GM12873 (cell line): ENCODE results near the gene MYO3A.
A peak's percentile ranks its signal among the peaks of the same experiment; 100 is the strongest.

Experiments used
- TF ChIP-seq, protein P1 (sequence below): IDR thresholded peaks from 2 replicates; pipeline ENCODE4 v1.5.1; 2012; ENCODE audit warnings: low read depth, mild to moderate bottlenecking, moderate library complexity, low read length, control low read depth; ENCODE audit not compliant: insufficient read depth; ENCODE audit errors: missing control alignments

Gene MYO3A

DNA sequence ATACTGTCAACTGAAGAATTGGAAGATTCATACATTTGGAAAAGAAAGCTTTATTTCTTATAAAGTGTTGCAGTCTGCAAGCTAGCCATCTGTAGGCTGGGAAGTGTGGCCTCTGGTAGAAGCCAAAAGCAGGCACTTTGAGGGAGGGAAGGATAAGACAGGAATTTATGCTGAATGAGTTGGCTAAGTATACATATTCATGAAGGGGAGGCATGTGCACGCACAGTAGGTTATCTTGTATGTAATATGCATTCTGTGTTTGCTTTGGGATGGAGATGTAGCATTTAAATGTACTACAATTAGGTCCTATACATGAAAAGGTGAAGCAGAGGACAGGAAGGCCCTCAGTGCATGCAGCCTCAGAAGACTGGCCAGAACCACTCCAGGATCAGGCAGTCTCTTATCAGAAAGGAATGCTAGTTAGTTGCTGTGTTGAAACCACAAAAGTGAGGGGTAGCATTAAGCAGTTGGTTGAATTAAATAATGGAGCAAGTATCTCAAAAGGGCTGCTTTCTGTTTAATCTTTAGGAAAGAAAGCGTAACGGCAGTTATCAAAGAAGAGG, 40.9 kb downstream of the MYO3A start:
- TF ChIP-seq, protein P1, sequence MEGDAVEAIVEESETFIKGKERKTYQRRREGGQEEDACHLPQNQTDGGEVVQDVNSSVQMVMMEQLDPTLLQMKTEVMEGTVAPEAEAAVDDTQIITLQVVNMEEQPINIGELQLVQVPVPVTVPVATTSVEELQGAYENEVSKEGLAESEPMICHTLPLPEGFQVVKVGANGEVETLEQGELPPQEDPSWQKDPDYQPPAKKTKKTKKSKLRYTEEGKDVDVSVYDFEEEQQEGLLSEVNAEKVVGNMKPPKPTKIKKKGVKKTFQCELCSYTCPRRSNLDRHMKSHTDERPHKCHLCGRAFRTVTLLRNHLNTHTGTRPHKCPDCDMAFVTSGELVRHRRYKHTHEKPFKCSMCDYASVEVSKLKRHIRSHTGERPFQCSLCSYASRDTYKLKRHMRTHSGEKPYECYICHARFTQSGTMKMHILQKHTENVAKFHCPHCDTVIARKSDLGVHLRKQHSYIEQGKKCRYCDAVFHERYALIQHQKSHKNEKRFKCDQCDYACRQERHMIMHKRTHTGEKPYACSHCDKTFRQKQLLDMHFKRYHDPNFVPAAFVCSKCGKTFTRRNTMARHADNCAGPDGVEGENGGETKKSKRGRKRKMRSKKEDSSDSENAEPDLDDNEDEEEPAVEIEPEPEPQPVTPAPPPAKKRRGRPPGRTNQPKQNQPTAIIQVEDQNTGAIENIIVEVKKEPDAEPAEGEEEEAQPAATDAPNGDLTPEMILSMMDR: no peak

DNA sequence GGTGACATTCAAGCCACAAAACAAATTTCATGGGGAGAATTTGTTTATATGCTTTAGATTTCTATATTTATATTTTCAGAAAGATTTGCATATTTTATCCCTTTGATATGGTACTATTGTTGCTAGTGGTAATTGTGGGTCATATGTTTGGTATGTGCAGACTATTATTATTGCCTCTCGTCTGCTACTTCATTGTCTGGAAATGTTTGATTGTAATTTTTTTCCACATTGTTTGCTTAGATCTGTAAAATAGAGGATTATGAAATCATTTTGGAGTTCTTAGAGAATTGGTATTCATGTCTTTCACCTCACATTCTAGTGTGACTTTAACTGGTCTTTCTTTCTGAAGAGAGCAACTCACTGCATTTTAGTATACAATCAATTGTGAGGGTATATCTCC, 44.7 kb downstream of the MYO3A start:
- TF ChIP-seq, protein P1: no peak

DNA sequence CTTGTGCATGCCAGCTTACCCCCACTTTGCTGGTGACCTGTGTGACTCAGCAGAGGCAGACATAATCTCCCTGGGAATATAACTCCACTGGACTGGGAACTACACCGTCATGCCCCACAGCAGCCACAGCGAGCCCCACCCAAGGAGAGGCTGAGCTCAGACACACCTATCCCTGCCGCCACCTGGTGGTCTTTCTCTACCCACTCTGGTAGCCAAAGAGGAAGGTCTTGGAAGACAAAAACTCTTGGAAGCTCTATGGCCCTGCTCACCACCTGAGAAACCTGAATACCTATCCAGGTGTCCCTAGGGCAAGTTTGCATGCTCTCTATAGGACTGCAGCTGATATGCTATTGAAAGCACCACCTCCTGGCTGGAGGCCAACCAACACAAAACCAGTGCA, 48.1 kb downstream of the MYO3A start:
- TF ChIP-seq, protein P1: peak; percentile 1

DNA sequence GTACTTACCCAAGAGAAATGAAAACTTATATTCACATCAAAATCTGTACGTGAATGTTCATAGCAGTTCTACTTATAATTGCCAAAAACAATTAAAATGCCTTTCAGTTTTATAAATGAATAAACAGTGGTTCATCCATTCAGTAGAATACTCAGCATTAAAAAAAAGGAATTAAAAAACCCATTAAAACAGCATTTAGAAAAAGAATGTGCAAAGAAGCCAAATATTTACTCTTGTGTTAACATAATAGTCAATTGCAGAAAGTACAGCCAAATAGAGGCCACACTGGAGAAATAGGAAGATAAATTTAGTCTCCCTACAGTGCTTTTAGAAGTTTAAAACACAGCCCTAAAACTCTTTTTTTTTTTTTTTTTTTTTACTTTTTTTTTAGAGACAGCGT, 54.6 kb downstream of the MYO3A start:
- TF ChIP-seq, protein P1: no peak

DNA sequence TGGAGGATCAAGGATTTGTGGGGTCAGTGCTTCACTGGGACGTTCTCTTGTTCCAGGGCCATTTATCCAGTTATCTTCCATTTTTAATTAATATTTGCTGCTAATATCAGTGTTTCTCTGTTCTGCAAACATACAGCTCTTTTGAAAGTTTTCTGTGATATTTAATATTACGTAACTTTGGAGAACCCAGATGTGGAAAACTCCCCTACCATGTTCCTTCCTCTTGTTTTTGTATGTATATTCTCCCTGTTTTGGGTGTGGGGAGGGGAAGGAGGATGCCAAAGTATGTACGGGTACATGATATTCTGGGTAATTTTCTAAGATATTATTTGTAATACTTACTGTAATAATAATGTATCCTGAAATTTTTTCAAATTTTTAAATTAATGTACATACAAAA, 55.9 kb downstream of the MYO3A start:
- TF ChIP-seq, protein P1: no peak

DNA sequence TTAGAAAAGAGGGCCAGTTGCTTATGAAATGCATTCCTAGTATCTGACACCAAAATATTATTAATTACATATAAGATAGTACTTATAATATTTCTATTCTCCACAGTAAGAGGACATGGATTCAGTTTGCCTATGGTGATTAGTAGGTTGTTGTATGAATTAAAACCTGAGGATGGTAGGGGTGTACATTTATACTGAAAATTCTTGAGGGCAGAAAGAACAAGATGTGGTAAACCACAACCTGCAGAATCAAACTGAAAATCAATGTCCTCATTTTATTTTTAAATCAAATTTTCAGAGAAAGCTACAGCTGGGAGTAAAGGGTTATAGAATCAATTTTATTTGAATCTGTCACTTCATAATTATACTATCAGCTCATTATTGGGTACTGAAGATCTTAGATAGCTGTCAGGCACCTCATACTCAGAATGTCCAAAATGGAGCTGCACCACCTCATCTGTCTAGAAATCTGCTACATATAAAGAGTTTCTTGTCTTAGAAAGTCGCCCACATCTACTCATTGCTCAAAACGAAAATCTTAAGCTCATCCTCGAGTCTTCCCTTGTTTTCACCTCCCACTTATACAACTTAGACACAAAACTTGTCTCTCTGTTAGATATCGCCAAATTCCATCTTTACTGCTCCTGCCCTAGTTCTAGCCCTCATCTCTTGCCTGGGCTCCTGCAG, 65.4 kb downstream of the MYO3A start:
- TF ChIP-seq, protein P1: no peak

DNA sequence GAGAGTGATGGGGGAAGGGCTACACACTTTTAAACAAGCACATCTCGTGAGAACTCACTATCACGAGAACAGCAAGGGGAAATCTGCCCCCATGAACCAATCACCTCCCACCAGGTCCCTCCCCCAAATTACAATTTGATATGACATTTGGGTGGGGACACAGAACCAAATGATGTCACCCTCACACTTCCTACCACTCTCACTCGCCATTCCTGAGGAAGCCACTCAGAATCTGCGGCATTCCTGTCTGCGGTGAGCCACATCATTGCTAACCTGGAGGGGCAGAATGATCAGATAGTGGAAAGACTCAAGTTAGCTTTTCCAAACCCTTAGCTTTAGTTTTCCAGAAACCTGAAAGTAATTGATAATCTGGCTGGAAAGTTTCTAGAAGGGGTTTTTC, 66.9 kb downstream of the MYO3A start:
- TF ChIP-seq, protein P1: no peak
